HG03457 (cell line): ENCODE data around the gene VWA1.
"Not testable (repeated sequence)": the region's sequence is repeated elsewhere in the genome, so short reads cannot be mapped to it uniquely, and the experiment has no call there.

Experiments
- ATAC-seq: cut with Tn5 transposase; IDR thresholded peaks from one replicate; pipeline ENCODE4 v1.9.1; 2021; ENCODE audit warnings: moderate number of reproducible peaks; ENCODE audit not compliant: unreplicated experiment

Gene VWA1

DNA sequence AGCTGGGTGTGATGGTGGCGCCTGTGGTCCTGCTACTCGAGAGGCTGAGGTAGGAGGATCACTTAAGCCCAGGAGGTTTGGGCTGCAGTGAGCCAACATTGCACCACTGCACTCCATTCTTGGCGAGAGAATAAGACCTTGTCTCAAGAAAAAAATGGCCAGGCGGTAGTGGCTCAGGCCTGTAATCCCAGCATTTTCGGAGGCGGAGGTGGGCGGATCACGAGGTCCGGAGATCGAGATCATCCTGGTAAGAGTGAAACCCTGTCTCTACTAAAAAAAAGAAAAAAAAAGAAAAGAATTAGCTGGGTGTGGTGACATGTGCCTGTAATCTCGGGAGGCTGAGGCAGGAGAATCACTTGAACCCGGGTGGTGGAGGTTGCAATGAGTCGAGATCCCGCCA is 47.4 kb downstream of the VWA1 start:
- no peak for ATAC-seq

- ATAC-seq, result no peak
Measured at GRCh38 chr1:1483714-1484113, 48.2 kb downstream of the VWA1 start.

GRCh38 chr1:1484976-1485750 is 49.7 kb downstream of the VWA1 start:
- not testable (repeated sequence) for ATAC-seq

DNA sequence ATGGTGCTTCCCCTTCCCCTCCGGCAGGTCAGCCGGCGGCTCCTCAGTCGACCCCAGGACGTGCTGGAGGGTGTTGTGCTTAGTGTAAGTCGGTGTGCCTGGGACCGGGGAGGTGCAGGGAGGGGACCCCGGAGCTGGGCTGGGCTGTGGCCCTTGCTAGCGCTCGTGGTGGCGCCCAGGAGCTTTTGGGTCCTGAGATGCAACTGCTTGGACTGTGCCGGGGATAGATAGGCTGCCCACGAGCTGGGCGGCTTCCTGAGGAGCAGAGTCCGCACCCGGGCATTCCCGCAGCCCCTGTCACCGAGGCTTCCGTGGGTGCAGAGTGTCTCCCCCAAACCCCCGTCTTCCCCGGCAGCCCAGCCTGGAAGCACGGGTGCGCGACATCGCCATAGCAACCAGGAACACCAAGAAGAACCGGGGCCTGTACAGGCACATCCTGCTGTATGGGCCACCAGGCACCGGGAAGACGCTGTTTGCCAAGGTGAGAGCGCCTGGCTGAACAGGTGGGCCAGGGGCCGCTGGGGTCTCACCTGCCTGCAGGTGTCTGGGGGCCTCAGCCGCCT is 50.3 kb downstream of the VWA1 start:
- not testable (repeated sequence) for ATAC-seq

GRCh38 chr1:1487701-1488100 is 52.2 kb downstream of the VWA1 start:
- ATAC-seq, result no peak

DNA sequence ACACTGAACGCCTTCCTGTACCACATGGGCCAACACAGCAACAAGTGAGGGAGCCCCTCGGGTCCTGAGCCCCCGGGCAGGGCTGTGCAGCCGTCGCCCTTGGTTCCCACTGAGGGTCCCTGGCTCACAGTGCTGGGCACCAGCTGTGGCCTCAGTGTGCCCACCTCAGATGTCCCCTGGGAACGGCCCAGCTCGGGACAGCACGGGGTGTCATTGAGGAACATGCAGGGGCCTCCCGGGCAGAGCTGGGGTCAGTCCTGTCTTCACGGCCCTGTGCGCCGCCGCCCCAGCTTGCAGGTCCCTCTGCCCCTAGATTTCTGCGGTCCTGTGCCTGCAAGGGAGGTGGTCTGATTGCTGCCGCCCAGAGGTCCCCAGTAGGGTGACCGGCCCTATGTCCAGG is 53.7 kb downstream of the VWA1 start:
- ATAC-seq, result no peak

GRCh38 chr1:1489861-1490260 is 54.4 kb downstream of the VWA1 start:
- ATAC-seq, result no peak

DNA sequence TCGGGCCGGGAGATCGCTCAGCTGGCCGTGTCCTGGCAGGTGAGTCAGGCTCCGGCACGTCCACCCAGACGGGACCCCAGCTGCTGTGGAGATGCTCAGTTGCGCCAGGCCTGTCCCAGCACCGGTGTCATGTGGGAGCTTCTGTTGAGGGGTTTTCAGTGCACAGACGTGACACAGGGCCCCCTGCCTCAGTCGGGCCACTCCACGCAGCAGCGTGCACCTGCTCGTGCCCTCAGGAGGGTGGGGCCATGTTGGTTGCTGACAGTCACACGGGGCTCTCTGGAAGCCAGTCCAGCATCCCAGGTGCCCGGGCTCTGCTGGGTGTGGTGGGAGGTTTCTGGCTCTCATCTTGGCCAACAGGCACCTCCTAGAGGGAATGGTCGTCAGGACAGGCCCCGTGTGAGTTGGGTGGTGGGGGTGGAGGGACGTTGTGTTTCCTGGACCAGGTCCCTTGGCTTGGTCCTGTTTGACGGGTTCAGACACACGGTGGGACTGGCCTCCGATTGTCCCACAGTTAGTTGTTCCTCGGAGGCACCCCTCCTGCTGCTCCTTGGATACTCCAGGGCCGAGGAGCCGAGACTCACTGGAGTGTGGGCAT is 55.2 kb downstream of the VWA1 start:
- no peak for ATAC-seq

DNA sequence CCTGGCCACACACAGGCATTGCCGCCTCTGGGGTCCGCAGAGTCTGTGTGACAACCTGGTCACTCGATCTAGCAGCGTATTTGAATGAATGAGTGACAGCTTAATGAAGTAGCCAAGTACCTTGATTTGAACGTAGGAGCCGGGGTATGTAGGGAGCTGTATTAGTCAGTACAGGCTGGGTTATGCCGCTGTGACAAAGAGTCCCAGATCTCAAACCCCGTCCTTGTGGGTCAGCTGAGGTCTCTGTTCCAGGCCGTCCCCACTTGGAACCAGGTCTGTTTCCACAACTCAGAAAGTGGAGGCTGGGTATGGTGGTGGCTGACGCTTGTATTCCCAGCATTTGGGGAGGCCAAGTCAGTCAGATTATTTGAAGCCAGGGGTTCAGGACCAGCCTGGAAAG is 56.1 kb downstream of the VWA1 start:
- no peak for ATAC-seq
